Left ventricle myocardium inferior (tissue), 1 donor: ENCODE data around the gene GABBR2. TPM values are rescaled to one million over a fixed set of nuclear protein-coding genes. Genes with fewer than 3 reads are reported as not detected.

Experiments
- DNase-seq: peaks from one replicate; pipeline ENCODE4 v3.0.0-alpha.2; 2020
- H3K27ac ChIP-seq: fragments of 200-600 bp; replicated peaks from 2 replicates; pipeline ENCODE4 v1.8.0; 2021
- H3K27me3 ChIP-seq: fragments of 200-600 bp; 2 replicates; pipeline ENCODE4 v1.8.0; 2021; ENCODE audit warnings: low read depth
- H3K36me3 ChIP-seq: fragments of 200-600 bp; 2 replicates; pipeline ENCODE4 v1.8.0; 2021
- H3K4me1 ChIP-seq: fragments of 200-600 bp; 2 replicates; pipeline ENCODE4 v1.8.0; 2021
- H3K4me3 ChIP-seq: fragments of 200-600 bp; 2 replicates; pipeline ENCODE4 v1.8.0; 2021; ENCODE audit warnings: mild to moderate bottlenecking, moderate library complexity
- H3K9me3 ChIP-seq: fragments of 200-600 bp; replicated peaks from 2 replicates; pipeline ENCODE4 v1.8.0; 2021
- intact Hi-C: fragments of 100-400 bp; cut with micrococcal nuclease; formaldehyde crosslinking; loops from one replicate; pipeline ENCODE4 v1.11.0; 2022
- total RNA-seq: library from RNA; stranded (reverse); fragmentation: NEBNext Ultra II Directional; extraction: Animal tissue kit (Norgen Biotek cat#: 25700); gene quantifications from one replicate; pipeline ENCODE4 v1.2.1, GENCODE V29; 2021
- TF ChIP-seq, protein P1 (sequence below): fragments of 200-600 bp; IDR thresholded peaks from 2 replicates; pipeline ENCODE4 v1.8.0; 2021; ENCODE audit warnings: antibody characterized with exemption, mild to moderate bottlenecking, borderline replicate concordance
- donor health status: DM: no; HTN: yes; CAD: no; lungs with severe emphysema.

GABBR2 gene
- total RNA-seq, 1 donor from 2014 or later: 1.1 TPM

- intact Hi-C loops: no loop called here
- H3K4me3 ChIP-seq: no peak overlapping the region
- no peaks in the 10 kb centered on the region for H3K36me3 ChIP-seq
- no peaks in the 10 kb centered on the region for H3K4me1 ChIP-seq
- peaks cover 18% of the 10 kb centered on the region for H3K27me3 ChIP-seq
- H3K9me3 ChIP-seq: peaks cover 22% of the 10 kb centered on the region
- TF ChIP-seq, protein P1, sequence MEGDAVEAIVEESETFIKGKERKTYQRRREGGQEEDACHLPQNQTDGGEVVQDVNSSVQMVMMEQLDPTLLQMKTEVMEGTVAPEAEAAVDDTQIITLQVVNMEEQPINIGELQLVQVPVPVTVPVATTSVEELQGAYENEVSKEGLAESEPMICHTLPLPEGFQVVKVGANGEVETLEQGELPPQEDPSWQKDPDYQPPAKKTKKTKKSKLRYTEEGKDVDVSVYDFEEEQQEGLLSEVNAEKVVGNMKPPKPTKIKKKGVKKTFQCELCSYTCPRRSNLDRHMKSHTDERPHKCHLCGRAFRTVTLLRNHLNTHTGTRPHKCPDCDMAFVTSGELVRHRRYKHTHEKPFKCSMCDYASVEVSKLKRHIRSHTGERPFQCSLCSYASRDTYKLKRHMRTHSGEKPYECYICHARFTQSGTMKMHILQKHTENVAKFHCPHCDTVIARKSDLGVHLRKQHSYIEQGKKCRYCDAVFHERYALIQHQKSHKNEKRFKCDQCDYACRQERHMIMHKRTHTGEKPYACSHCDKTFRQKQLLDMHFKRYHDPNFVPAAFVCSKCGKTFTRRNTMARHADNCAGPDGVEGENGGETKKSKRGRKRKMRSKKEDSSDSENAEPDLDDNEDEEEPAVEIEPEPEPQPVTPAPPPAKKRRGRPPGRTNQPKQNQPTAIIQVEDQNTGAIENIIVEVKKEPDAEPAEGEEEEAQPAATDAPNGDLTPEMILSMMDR: no peak
- no peak for DNase-seq
- no peak overlapping the region for H3K27ac ChIP-seq
Observed at GRCh38 chr9:98339987-98340800, 368.5 kb downstream of the GABBR2 start.

DNA sequence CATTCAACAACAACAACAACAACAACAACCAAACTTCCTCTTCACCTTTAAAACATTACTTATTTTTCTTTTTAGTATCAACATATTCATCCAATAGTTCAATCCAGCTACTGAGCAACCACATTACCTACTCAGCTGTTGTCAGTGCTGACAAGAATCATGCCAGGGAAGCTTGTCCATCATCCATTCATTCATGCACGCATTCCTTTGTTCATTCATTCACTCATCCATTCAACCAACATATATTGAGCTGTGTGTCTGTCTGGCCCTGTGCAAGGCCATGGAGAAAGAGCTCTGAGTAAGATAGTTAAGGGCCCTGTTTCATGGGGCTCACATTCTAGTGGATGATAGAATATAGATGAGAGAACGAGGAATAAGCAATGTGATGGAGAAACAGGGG lies 373.1 kb downstream of the GABBR2 start:
- H3K4me1 ChIP-seq: no peaks in the 10 kb centered on the region
- intact Hi-C loops: no loop called here
- no peak for DNase-seq
- peaks cover 25% of the 10 kb centered on the region for H3K27me3 ChIP-seq
- H3K36me3 ChIP-seq: no peaks in the 10 kb centered on the region
- peaks cover 22% of the 10 kb centered on the region for H3K9me3 ChIP-seq
- H3K4me3 ChIP-seq: no peak overlapping the region
- TF ChIP-seq, protein P1: no peak
- H3K27ac ChIP-seq: no peak overlapping the region

DNA sequence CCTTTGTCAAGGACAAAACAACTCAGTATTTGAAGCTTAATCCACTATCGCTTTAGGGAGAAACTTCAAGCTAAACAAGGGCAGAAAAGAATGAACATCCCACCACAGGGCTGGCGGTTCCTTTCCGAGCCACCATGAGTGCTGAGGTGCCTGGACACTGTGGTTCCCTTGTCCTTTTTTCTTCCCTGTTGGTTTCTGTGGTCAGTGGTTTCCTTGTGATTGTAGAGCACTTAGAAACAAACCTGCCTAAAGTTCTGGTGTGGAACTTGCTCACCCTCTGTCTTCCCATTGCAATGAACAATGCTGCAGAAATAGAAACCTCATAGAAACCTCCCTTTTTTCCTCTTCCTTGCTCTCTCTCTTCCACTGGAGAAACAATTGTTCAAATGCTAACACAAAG lies 373.9 kb downstream of the GABBR2 start:
- H3K36me3 ChIP-seq: no peaks in the 10 kb centered on the region
- intact Hi-C loops: no loop called here
- H3K9me3 ChIP-seq: peaks cover 18% of the 10 kb centered on the region
- H3K27me3 ChIP-seq: peaks cover 25% of the 10 kb centered on the region
- no peak overlapping the region for H3K4me3 ChIP-seq
- no peaks in the 10 kb centered on the region for H3K4me1 ChIP-seq
- H3K27ac ChIP-seq: no peak overlapping the region
- TF ChIP-seq, protein P1: no peak
- DNase-seq: no peak

- intact Hi-C loops: no loop called here
- Histone ChIP-seq H3K4me3 (no peak overlapping the region), H3K36me3 (no peaks in the 10 kb centered on the region), H3K27me3 (peaks cover 25% of the 10 kb centered on the region), H3K9me3 (peaks cover 18% of the 10 kb centered on the region), H3K4me1 (no peaks in the 10 kb centered on the region), H3K27ac (no peak overlapping the region)
- DNase-seq: no peak
- TF ChIP-seq, protein P1: no peak
Observed at GRCh38 chr9:98333703-98334582, 374.8 kb downstream of the GABBR2 start.

DNA sequence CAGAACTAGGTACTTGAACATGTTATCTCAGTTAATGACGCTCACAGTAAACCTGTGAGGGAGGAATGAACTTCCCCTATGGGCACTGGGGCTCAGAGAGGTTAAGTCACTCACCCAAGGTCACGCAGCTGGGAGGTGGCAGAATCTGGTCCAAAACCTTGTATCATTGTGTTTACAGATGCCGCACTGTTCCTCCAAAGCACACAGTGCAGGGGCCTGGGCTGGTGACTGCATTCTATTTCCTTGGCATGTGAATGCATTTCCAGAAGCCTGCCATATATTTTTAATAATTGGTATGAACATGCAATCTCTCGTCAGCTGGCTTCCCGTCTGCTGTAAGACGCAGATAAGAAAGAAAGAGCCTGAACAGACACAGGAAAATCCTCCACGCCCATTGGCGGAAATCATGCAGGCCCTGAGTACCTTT lies 376.3 kb downstream of the GABBR2 start:
- Histone ChIP-seq H3K4me3 (no peak overlapping the region), H3K27me3 (peaks cover 24% of the 10 kb centered on the region), H3K36me3 (no peaks in the 10 kb centered on the region), H3K4me1 (no peaks in the 10 kb centered on the region), H3K9me3 (peaks cover 6% of the 10 kb centered on the region), H3K27ac (no peak overlapping the region)
- no peak for DNase-seq
- intact Hi-C loops: no loop called here
- TF ChIP-seq, protein P1: no peak
